Right lung (tissue), 5 donors: ENCODE data around the gene PLXNB2. TPM values are rescaled to one million over a fixed set of nuclear protein-coding genes. Genes with fewer than 3 reads are reported as not detected.

ENCODE experiments used
- DNase-seq, 2 donors: peaks; one replicate each; pipeline ENCODE4 v3.0.0-alpha.2; 2013
- polyA plus RNA-seq, 5 donors: library from polyadenylated mRNA; unstranded; fragments of 120-200 nt; gene quantifications; one replicate each; pipeline versions ENCODE4 v1.2.1 to v1.2.3, GENCODE V29; 2013; ENCODE audit warnings: inconsistent platforms in 1 of 5, low replicate concordance in 1 of 5; ENCODE audit not compliant: insufficient read length in 5 of 5, insufficient read depth in 1 of 5

PLXNB2 gene
- polyA plus RNA-seq, 5 donors = 96.7 to 147 (median 137) TPM

DNA sequence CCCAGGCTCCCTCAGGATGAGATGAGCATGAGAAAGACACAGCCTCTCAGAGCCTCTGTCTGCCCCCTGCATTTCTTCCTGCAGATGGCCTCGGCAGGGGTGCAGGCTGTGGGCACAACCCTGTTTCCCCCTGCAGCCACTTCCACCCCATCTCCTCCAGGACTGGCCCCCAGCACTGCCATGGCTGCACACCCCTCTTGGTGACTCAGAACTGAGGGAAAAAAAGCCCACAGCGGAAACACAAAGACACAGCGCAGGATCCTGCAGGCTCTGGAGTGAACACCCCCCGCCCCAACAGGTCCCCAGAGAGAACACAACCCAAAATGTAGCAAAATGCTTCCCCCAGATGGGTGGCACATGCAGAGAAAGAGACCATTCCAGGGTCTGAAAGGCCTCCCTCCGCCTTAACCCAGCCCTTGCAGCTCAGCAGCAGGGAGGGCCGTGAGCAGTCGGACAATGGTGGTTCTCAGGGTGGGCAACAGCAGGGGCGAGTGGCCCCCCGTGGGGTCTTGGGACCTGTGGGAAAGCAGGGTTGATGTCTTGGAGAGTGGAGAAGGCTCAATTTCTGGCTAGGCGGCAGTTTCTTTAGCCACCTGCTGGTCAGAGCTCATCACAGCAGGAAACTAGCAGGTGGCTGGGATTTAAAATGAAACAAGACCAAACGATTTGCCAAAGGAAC is 70.6 kb downstream of the PLXNB2 start:
- DNase-seq = no peak

DNA sequence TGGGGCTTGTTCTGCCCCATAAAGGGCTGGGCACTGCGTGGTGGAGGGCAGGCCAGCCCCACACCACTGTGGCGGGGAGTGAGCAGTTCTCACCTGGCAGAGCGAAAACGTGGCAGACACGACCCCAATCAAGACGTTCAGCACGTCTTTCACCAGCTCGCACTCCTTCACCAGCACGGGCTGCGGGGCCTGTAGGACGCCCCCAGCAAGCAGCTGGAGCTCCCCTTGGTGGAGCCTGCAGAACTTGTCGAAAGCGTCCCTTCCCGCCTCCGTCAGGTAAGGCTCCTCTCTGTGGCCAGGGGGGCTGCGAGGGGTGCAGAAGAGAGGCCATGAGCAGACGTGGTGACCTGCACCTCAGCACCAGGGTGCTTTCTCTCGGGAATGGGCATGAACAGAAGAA is 74.2 kb downstream of the PLXNB2 start:
- no peak for DNase-seq

DNA sequence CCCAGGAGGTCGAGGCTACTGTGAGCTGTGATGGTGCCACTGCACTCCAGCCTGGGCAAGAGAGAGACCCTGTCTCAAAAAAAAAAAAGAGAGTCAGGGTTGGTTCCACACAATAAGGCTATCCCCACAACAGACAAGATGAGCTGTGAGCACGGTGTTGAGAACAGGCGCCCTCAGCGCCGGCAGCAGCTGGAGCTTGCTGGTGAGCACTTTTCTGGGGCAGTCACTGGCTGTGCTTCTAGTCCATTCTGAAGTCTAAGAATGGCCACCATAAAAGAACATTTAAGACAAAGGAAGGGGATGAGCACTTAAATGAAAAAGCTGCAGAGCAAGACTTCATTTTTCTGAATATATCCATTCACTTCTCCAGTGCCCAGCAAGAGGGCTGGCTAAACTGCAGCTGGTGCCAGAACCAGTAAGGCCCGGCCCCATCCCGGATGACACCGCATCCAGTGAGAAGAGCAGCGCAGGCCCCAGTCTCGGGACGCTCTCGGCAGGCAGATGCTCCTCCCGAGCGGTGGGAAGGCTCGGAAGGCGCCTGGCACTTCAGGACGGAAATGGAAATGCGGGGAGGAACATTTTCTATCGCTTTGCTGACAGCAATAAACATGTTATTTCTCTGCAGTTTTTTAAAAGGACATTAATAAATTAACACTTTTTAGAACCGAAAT is 74.8 kb downstream of the PLXNB2 start:
- DNase-seq = no peak

DNA sequence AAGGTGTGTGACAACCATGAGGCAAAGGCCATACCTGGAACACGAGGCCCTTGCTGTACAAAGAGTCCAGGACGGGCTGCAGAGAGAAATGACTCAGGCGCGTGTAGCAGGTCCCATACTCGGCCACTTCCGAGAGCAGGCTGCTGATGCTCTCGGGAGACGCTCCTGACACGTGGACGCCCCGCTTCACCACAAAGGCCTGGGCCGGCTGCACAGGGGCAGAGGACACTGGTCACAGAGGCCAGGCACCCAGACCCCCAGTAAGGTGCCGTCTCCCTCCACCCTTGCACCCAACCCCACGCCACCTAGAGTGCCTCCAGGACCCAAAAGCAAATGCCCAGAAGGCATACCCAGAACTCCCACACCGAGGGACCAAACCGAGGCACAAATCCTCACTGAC is 78.1 kb downstream of the PLXNB2 start:
- no peak for DNase-seq

DNA sequence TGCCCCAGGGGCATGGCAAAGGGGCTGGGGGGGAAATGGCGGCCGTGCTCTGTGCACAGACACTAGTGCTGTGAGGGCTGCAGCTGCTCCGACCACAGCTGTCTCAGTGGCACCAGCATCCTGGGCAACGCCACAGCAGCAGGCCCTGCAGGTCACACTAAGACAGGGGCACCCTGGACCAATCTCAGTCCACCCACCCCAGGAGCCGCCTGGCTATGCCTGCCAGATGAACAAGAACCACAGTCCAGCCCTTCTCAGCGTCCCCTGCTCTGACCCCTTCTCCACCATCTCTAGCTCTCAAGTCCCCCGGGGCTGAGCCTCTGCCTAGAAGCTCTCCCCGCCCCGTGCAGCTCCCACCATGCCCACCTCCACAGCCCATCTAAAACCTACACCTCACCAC is 79.1 kb downstream of the PLXNB2 start:
- DNase-seq = no peak

DNA sequence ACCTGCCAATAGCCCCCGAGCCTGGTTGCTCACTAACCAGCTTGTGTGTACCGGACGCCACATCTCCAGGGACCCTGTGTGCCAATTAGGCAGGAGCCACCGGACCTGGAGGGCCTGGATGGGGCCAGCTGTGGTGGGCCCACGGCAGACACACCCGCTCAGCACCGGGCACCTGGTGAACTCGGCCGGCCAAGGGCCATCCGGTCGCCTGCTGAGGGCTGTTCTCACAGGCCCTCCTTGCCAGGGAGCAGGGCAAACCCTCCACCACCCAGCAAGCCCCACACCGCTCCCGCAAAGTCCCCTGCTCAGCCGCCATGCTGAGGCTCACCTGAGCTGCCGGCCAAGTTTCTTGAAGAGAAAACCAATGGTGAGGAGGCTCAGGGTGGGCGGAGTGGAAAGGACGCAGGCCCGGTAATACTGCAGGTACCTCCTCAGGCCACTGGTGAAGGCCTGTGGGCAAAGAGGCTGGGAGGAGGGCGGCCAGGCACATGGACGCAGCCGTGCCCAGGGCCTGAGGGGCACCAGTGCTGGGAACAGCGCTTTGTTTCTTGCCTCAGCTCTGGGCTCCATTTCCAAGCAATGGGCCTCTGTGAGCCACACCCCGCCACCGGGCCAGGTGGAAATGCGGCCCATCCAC is 79.7 kb downstream of the PLXNB2 start:
- no peak for DNase-seq

DNA sequence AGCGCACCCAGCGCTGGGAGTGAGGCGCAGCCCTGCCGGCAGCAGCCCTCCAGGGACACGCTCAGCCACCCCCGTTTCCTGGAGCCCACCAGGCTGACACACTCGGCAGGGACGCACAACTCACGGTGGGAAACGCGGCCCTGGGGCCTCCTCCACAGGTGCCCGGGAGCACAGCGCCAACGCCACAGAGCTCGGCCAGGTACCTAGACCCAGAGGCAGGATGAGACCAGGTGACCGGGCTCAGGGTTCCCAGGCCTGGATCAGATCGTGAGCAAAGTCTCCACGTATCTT is 80.6 kb downstream of the PLXNB2 start:
- no peak for DNase-seq

DNA sequence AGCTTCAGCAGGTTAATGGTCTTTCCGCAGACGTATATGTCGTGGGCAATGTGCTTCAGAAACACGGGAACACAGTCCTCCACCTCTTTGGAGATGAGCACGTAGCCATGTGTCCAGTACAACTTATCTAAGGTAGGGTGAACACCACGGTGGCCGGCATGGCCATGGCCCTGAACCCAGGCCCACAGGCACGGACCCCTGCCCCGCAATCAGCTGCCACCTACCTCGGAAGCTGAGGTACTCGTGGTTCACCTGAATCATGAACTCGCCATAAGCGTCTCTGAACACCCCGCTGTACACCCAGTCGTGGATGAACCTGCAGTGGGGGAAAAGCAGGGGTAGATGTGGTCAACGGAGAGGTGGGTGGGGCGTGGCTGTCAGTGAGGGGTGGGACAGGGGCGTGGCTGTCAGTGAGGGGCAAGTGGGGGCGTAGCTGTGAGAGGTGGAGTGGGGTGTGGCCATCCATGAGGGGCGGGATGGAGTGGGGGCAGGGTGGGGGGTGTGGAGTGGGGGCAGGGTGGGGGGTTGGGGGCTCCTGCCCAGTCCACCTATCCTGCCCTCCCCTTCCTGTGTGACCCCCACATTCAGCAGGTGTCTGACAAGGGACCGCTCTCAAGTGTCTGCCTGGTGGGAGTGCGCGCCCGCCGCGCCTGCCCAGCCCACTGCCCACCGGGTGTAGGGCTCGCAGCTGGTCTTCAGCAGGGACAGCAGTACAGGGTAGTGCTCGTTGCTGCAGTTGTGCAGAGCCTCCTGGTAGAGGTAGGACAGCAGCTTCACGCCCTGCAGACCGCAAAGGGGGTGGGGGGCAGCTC is 81.2 kb downstream of the PLXNB2 start:
- DNase-seq = no peak

DNA sequence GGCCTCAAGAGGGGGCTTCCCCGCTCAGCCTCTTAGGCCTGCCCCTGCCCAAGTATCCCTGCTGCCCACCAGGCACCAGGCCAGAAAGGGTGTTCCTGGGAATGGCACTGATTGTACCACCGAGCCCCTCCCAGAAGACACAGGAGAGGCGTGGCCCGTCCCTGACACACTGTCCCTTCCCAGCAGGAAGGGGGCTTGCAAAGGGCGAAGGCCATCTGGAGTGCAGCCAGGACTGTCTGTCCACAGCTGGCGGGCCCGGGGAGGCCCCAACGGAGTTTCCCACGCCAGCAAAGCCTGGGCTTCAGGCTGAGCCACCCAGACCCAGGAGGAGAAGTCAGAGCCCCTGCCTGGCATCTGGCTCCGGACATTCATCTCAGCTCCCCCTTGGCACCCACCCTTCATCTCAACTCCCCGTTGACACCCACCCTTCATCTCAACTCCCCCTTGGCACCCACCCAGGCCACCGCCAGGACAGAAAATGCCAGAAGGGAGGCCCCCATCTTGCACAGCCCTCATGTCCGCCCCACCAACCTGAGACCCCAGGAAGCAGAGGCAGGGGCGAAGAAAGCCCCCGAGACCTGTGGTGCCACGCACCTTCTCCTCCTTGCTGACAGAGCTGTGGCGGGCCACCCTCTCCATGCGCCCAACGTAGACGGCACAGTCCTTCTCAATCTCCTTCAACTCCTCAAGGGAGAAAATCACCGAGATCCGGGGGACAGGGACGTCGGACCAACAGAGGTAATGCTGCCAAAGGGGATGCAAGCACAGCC is 82.1 kb downstream of the PLXNB2 start:
- no peak for DNase-seq

Other genes starting within 250 kb of the PLXNB2 start
- not detected for gene TTLL8, start 249.3 kb downstream of the PLXNB2 start, polyA plus RNA-seq
- gene MLC1, start 222.2 kb downstream of the PLXNB2 start, polyA plus RNA-seq = 1 to 10 TPM; 1.4 to 2.4 (median 2.0) TPM
- gene MOV10L1, start 217.6 kb downstream of the PLXNB2 start, polyA plus RNA-seq = 1 to 10 TPM; 1.4 to 3.8 (median 2.1) TPM
- gene PANX2, start 136.9 kb downstream of the PLXNB2 start, polyA plus RNA-seq = 1 to 10 TPM in 1 of 5 donors, under 1 TPM in 4; 0.38 to 1.0 (median 0.61) TPM
- 10 to 100 TPM; 14.0 to 32.3 (median 23.3) TPM for gene TRABD, start 121.7 kb downstream of the PLXNB2 start, polyA plus RNA-seq
- gene SELENOO, start 106.6 kb downstream of the PLXNB2 start, polyA plus RNA-seq = 10 to 100 TPM; 14.0 to 31.3 (median 22.2) TPM
- gene TUBGCP6, start 62.6 kb downstream of the PLXNB2 start, polyA plus RNA-seq = 10 to 100 TPM; 32.3 to 45.7 (median 44.8) TPM
- gene HDAC10, start 56.4 kb downstream of the PLXNB2 start, polyA plus RNA-seq = 10 to 100 TPM; 19.2 to 42.5 (median 33.6) TPM
- 10 to 100 TPM; 12.7 to 31.8 (median 25.8) TPM for gene MAPK12, start 46.0 kb downstream of the PLXNB2 start, polyA plus RNA-seq
- gene MAPK11, start 37.3 kb downstream of the PLXNB2 start, polyA plus RNA-seq = 10 to 100 TPM; 12.2 to 20.1 (median 13.3) TPM
- gene DENND6B, start 19.4 kb upstream of the PLXNB2 start, polyA plus RNA-seq = 10 to 100 TPM in 4 of 5 donors, 1 to 10 TPM in 1; 9.3 to 18.0 (median 13.5) TPM
- 10 to 100 TPM; 33.1 to 54.7 (median 41.0) TPM for gene PPP6R2, start 35.7 kb upstream of the PLXNB2 start, polyA plus RNA-seq
- 10 to 100 TPM; 22.9 to 48.0 (median 37.1) TPM for gene SBF1, start 167.4 kb upstream of the PLXNB2 start, polyA plus RNA-seq
- under 1 TPM; 0.21 to 0.85 (median 0.37) TPM for gene ADM2, start 173.9 kb upstream of the PLXNB2 start, polyA plus RNA-seq
- gene MIOX, start 179.2 kb upstream of the PLXNB2 start, polyA plus RNA-seq = under 1 TPM in 3 of 5 donors, not detected in 2; 0.08 to 0.18 (median 0.08) TPM
- 10 to 100 TPM; 26.9 to 75.0 (median 45.1) TPM for gene LMF2, start 200.1 kb upstream of the PLXNB2 start, polyA plus RNA-seq
- gene NCAPH2, start 200.6 kb upstream of the PLXNB2 start, polyA plus RNA-seq = 10 to 100 TPM; 35.9 to 54.8 (median 43.3) TPM
- gene SCO2, start 218.0 kb upstream of the PLXNB2 start, polyA plus RNA-seq = 1 to 10 TPM in 4 of 5 donors, under 1 TPM in 1; 0.33 to 5.9 (median 2.0) TPM
- gene TYMP, start 222.4 kb upstream of the PLXNB2 start, polyA plus RNA-seq = 1 to 10 TPM; 1.9 to 6.9 (median 3.2) TPM
- under 1 TPM in 2 of 5 donors, not detected in 3; 0.04 to 0.05 TPM for gene KLHDC7B, start 238.3 kb upstream of the PLXNB2 start, polyA plus RNA-seq